ENCODE results near the gene MED25. TPM values are rescaled to one million over a fixed set of nuclear protein-coding genes. Genes with fewer than 3 reads are reported as not detected.
A peak's percentile ranks its signal among the peaks of the same experiment; 100 is the strongest.

Gene MED25
- total RNA-seq, 1 experiment from 2014 or later: 39.9 TPM

- Mint-ChIP-seq H3K4me3 (ENCODE audit: unreplicated experiment) (no peak overlapping the region), H3K27ac (ENCODE audit: low read depth, unreplicated experiment) (no peak overlapping the region), H3K36me3 (ENCODE audit: insufficient read depth, unreplicated experiment) (peaks cover 46% of the 10 kb centered on the region), H3K27me3 (ENCODE audit: insufficient read depth, unreplicated experiment) (no peaks in the 10 kb centered on the region), H3K4me1 (ENCODE audit: insufficient read depth, unreplicated experiment) (peaks cover 6% of the 10 kb centered on the region), H3K9me3 (ENCODE audit: unreplicated experiment) (peaks cover 8% of the 10 kb centered on the region)
- BruUV-seq (replicated peaks): no TSS peak
- no peak for TF ChIP-seq CTCF (IDR thresholded peaks at IDR 0.05; ENCODE audit: unreplicated experiment)
- ChIA-PET CTCF (interaction anchor here (0.6 kb wide), 1 partner anchor 60 kb away, joined by 3 read pairs; no protein-coding TSS in a partner anchor), POLR2A (interaction anchor here (2.2 kb wide), 1 partner anchor 10 kb away, joined by 7 read pairs; the partner anchor contains the start of gene FUZ)
- no peak for DNase-seq (ENCODE audit: unreplicated experiment)
- intact Hi-C loops (cut with micrococcal nuclease): no loop called here
These were observed 14.6 kb upstream of the MED25 start for GRCh38 chr19:49803529-49803856.

GRCh38 chr19:49805822-49806619 is 12.1 kb upstream of the MED25 start:
- Mint-ChIP-seq H3K4me1 (ENCODE audit: insufficient read depth, unreplicated experiment) (peaks cover 6% of the 10 kb centered on the region), H3K36me3 (ENCODE audit: insufficient read depth, unreplicated experiment) (peaks cover 38% of the 10 kb centered on the region), H3K27me3 (ENCODE audit: insufficient read depth, unreplicated experiment) (no peaks in the 10 kb centered on the region), H3K27ac (ENCODE audit: low read depth, unreplicated experiment) (no peak overlapping the region), H3K4me3 (ENCODE audit: unreplicated experiment) (no peak overlapping the region), H3K9me3 (ENCODE audit: unreplicated experiment) (peaks cover 8% of the 10 kb centered on the region)
- no peak for TF ChIP-seq CTCF (IDR thresholded peaks at IDR 0.05; ENCODE audit: unreplicated experiment)
- ChIA-PET POLR2A (interaction anchor here (0.7 to 1.0 kb wide), 2 partner anchors 65 to 165 kb away, joined by 3 to 5 read pairs; no protein-coding TSS in a partner anchor), CTCF (no interaction called here)
- intact Hi-C loops (cut with micrococcal nuclease): no loop called here
- DNase-seq (ENCODE audit: unreplicated experiment): no peak
- BruUV-seq (replicated peaks): no TSS peak

GRCh38 chr19:49806620-49806959 is 11.5 kb upstream of the MED25 start:
- H3K4me3 Mint-ChIP-seq (ENCODE audit: unreplicated experiment): no peak overlapping the region
- no peak for TF ChIP-seq CTCF (IDR thresholded peaks at IDR 0.05; ENCODE audit: unreplicated experiment)
- H3K27ac Mint-ChIP-seq (ENCODE audit: low read depth, unreplicated experiment): no peak overlapping the region
- H3K36me3 Mint-ChIP-seq (ENCODE audit: insufficient read depth, unreplicated experiment): peaks cover 36% of the 10 kb centered on the region
- DNase-seq (ENCODE audit: unreplicated experiment): no peak
- TSS peak; percentile 45 for BruUV-seq (replicated peaks)
- H3K27me3 Mint-ChIP-seq (ENCODE audit: insufficient read depth, unreplicated experiment): no peaks in the 10 kb centered on the region
- intact Hi-C loops (cut with micrococcal nuclease): no loop called here
- ChIA-PET POLR2A (interaction anchor here (0.7 kb wide), 1 partner anchor 66 kb away, joined by 3 read pairs; no protein-coding TSS in a partner anchor), CTCF (no interaction called here)
- peaks cover 8% of the 10 kb centered on the region for H3K9me3 Mint-ChIP-seq (ENCODE audit: unreplicated experiment)
- H3K4me1 Mint-ChIP-seq (ENCODE audit: insufficient read depth, unreplicated experiment): peaks cover 6% of the 10 kb centered on the region

GRCh38 chr19:49807058-49807903 is 10.8 kb upstream of the MED25 start:
- Mint-ChIP-seq H3K4me3 (ENCODE audit: unreplicated experiment) (no peak overlapping the region), H3K4me1 (ENCODE audit: insufficient read depth, unreplicated experiment) (peaks cover 6% of the 10 kb centered on the region), H3K9me3 (ENCODE audit: unreplicated experiment) (peaks cover 8% of the 10 kb centered on the region), H3K27ac (ENCODE audit: low read depth, unreplicated experiment) (no peak overlapping the region), H3K27me3 (ENCODE audit: insufficient read depth, unreplicated experiment) (no peaks in the 10 kb centered on the region), H3K36me3 (ENCODE audit: insufficient read depth, unreplicated experiment) (peaks cover 36% of the 10 kb centered on the region)
- BruUV-seq (replicated peaks): no TSS peak
- no peak for TF ChIP-seq CTCF (IDR thresholded peaks at IDR 0.05; ENCODE audit: unreplicated experiment)
- CTCF ChIA-PET: interaction anchor here (0.5 to 1.2 kb wide), 2 partner anchors 37 to 91 kb away, joined by 3 read pairs; no protein-coding TSS in a partner anchor
- DNase-seq (ENCODE audit: unreplicated experiment): no peak
- intact Hi-C loops (cut with micrococcal nuclease): no loop called here
- POLR2A ChIA-PET: interaction anchor here (0.7 to 0.8 kb wide), 2 partner anchors 66 to 142 kb away, joined by 3 to 4 read pairs; partner anchors contain the start of genes BCL2L12 and IRF3

Measured in MCF 10A (cell line).